Omental fat pad (tissue), 4 donors: Measurements from ENCODE around the gene NBAS. TPM values are rescaled to one million over a fixed set of nuclear protein-coding genes. Genes with fewer than 3 reads are reported as not detected.

Source experiments
- ATAC-seq: fragments of 150-250 bp; one replicate; pipeline ENCODE4 v1.9.1; 2016; ENCODE audit warnings: mild to moderate bottlenecking, moderate library complexity; ENCODE audit not compliant: low FRiP score
- DNase-seq: peaks from one replicate; pipeline ENCODE4 v3.0.0-alpha.2; 2019; ENCODE audit warnings: low spot score
- total RNA-seq, 4 donors: library from RNA; depleted of rRNA; stranded (reverse); fragments of >200 nt; gene quantifications; one replicate each; pipeline ENCODE4 v1.1.0, GENCODE V29; 2016
- TF ChIP-seq, protein P1 (sequence below), 3 donors: fragments of 450-650 bp; IDR thresholded peaks; one replicate each; pipeline ENCODE4 v1.5.1; 2016 to 2017; ENCODE audit warnings: antibody characterized with exemption in 3 of 3, mild to moderate bottlenecking in 3 of 3, moderate library complexity in 2 of 3

Gene NBAS
- total RNA-seq, 4 donors from 2014 or later = 29.4 to 57.7 (median 38.2) TPM

- TF ChIP-seq, protein P1, sequence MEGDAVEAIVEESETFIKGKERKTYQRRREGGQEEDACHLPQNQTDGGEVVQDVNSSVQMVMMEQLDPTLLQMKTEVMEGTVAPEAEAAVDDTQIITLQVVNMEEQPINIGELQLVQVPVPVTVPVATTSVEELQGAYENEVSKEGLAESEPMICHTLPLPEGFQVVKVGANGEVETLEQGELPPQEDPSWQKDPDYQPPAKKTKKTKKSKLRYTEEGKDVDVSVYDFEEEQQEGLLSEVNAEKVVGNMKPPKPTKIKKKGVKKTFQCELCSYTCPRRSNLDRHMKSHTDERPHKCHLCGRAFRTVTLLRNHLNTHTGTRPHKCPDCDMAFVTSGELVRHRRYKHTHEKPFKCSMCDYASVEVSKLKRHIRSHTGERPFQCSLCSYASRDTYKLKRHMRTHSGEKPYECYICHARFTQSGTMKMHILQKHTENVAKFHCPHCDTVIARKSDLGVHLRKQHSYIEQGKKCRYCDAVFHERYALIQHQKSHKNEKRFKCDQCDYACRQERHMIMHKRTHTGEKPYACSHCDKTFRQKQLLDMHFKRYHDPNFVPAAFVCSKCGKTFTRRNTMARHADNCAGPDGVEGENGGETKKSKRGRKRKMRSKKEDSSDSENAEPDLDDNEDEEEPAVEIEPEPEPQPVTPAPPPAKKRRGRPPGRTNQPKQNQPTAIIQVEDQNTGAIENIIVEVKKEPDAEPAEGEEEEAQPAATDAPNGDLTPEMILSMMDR (IDR thresholded peaks at IDR 0.05) = no peak
Observed at GRCh38 chr2:15559379-15560139, 1.6 kb downstream of the NBAS start.

GRCh38 chr2:15557887-15558311, 3.2 kb downstream of the NBAS start:
- ATAC-seq = no peak
- TF ChIP-seq, protein P1 (IDR thresholded peaks at IDR 0.05) = no peak
- DNase-seq = no peak

More at GRCh38 chr2:15559379-15560139, 1.6 kb downstream of the NBAS start:
- no peak for ATAC-seq
- no peak for DNase-seq

GRCh38 chr2:15556311-15556930, 4.7 kb downstream of the NBAS start:
- TF ChIP-seq, protein P1 (IDR thresholded peaks at IDR 0.05) = no peak
- DNase-seq = no peak
- no peak for ATAC-seq

DNA sequence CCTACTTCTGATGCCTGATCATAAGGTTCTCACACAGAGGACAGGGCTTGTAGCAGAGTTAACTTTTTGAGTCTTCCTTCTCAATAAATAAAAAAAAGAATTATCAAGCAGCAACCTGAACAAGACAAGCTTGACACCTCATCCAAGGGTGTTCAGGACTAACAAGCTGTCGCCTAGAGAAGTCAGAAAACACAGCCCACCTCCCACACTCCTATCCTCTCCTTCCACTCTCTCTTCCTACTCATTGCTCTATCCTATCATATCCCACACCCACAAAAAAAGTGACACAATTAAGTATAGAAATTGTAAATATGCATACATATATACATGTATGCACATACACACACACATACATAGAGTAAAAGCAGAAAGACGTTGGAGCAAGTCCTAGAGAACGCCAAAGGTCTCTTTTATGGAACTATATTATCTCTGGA, 5.4 kb downstream of the NBAS start:
- TF ChIP-seq, protein P1 (IDR thresholded peaks at IDR 0.05) = no peak
- ATAC-seq (no peak), DNase-seq (no peak)

GRCh38 chr2:15554525-15555218, 6.5 kb downstream of the NBAS start:
- ATAC-seq (no peak), DNase-seq (no peak)
- TF ChIP-seq, protein P1 (IDR thresholded peaks at IDR 0.05) = no peak

GRCh38 chr2:15553951-15554350, 7.2 kb downstream of the NBAS start:
- no peak for ATAC-seq
- DNase-seq = no peak
- TF ChIP-seq, protein P1 (IDR thresholded peaks at IDR 0.05) = no peak
